Transverse colon (tissue), 4 donors: ENCODE results near the gene GRM4. TPM values are rescaled to one million over a fixed set of nuclear protein-coding genes. Genes with fewer than 3 reads are reported as not detected.
A peak's percentile ranks its signal among the peaks of the same experiment; 100 is the strongest.

Experiments
- DNase-seq: peaks from one replicate; pipeline ENCODE4 v3.0.0-alpha.2; 2019
- H3K27ac ChIP-seq, 4 donors: fragments of 200-600 bp; sonication (generic); 2 replicates each; pipeline ENCODE4 v1.5.1; 2016 to 2018; ENCODE audit warnings: inconsistent platforms in 4 of 4
- H3K27me3 ChIP-seq: fragments of 200-600 bp; sonication (generic); 2 replicates; pipeline ENCODE4 v1.5.1; 2017; ENCODE audit warnings: inconsistent platforms
- H3K36me3 ChIP-seq, 4 donors: fragments of 200-600 bp; sonication (generic); 2 replicates each; pipeline ENCODE4 v1.5.1; 2017 to 2019; ENCODE audit warnings: inconsistent platforms in 4 of 4
- H3K4me1 ChIP-seq, 4 donors: fragments of 200-600 bp; sonication (generic); 2 replicates each; pipeline ENCODE4 v1.5.1; 2017 to 2020; ENCODE audit warnings: inconsistent platforms in 4 of 4
- H3K4me3 ChIP-seq, 4 donors: fragments of 200-600 bp; sonication (generic); 1 replicate in 1 of 4; 2 replicates in 3 of 4; pipeline versions ENCODE4 v1.5.1 to v1.6.1; 2017 to 2019; ENCODE audit warnings: inconsistent platforms in 4 of 4
- H3K9me3 ChIP-seq, 2 donors: fragments of 200-600 bp; sonication (generic); 2 replicates each; pipeline ENCODE4 v1.5.1; 2017 to 2019; ENCODE audit warnings: inconsistent platforms in 2 of 2
- EP300 ChIP-seq: sonication (generic); formaldehyde crosslinking; IDR thresholded peaks from one replicate; pipeline ENCODE4 v1.6.1; 2017; ENCODE audit warnings: antibody characterized with exemption, low read depth
- POLR2A ChIP-seq: fragments of 450-650 bp; IDR thresholded peaks from one replicate; pipeline ENCODE4 v1.6.1; 2016; ENCODE audit warnings: antibody characterized with exemption, mild to moderate bottlenecking, moderate library complexity
- POLR2AphosphoS5 ChIP-seq, 3 donors: sonication (generic); formaldehyde crosslinking; IDR thresholded peaks; one replicate each; pipeline ENCODE4 v1.6.1; 2016; ENCODE audit warnings: antibody characterized with exemption in 3 of 3
- WGBS, 2 donors: methylation state at CpG; one replicate each; pipeline ENCODE4 v1.1.5; 2018; ENCODE audit warnings: low coverage in 1 of 2; 5-methylcytosine and 5-hydroxymethylcytosine counted together
- in situ Hi-C, 4 donors: fragments of 200-750 bp; cut with MboI; loops; one replicate each; pipeline versions ENCODE4 v1.15.0 to v1.15.1; 2017; ENCODE audit warnings: low sequenced_read_pairs in 3 of 4, low pct_ligation_motif_present in 1 of 4, low pct_unique_long_range_greater_than_20kb in 1 of 4
- intact Hi-C: fragments of 100-400 bp; cut with DNase I; formaldehyde crosslinking; loops from one replicate; pipeline ENCODE4 v1.15.1; 2023; ENCODE audit warnings: low total_unique reads
- total RNA-seq, 4 donors: library from RNA; depleted of rRNA; stranded (reverse); fragments of >200 nt; gene quantifications; one replicate each; pipeline ENCODE4 v1.1.0, GENCODE V29; 2016
- TF ChIP-seq, protein P1 (sequence below), 5 experiments: fragments of 200-600 bp in 3 of 5; fragments of 450-650 bp in 2 of 5; sonication (generic) in 3 of 5; IDR thresholded peaks; 1 replicate in 2 of 5; 2 replicates in 3 of 5; pipeline ENCODE4 v1.5.1; 2016 to 2017; ENCODE audit warnings: antibody characterized with exemption in 5 of 5, inconsistent platforms in 3 of 5, mild to moderate bottlenecking in 2 of 5, moderate library complexity in 1 of 5

The GRM4 gene
- total RNA-seq, 4 donors from 2014 or later, result not detected

GRCh38 chr6:33985947-33986346, 159.9 kb downstream of the GRM4 start:
- H3K36me3 ChIP-seq, result no peaks in the 10 kb centered on the region
- H3K4me1 ChIP-seq, result peaks cover 0 to 27% (median 23%) of the 10 kb centered on the region in 4 donors
- intact Hi-C loops, result no loop called here
- H3K27me3 ChIP-seq, result no peaks in the 10 kb centered on the region
- DNase-seq, result no peak
- TF ChIP-seq POLR2AphosphoS5 (IDR thresholded peaks at IDR 0.05) (no peak), POLR2A (no peak), EP300 (no peak)
- TF ChIP-seq, protein P1, sequence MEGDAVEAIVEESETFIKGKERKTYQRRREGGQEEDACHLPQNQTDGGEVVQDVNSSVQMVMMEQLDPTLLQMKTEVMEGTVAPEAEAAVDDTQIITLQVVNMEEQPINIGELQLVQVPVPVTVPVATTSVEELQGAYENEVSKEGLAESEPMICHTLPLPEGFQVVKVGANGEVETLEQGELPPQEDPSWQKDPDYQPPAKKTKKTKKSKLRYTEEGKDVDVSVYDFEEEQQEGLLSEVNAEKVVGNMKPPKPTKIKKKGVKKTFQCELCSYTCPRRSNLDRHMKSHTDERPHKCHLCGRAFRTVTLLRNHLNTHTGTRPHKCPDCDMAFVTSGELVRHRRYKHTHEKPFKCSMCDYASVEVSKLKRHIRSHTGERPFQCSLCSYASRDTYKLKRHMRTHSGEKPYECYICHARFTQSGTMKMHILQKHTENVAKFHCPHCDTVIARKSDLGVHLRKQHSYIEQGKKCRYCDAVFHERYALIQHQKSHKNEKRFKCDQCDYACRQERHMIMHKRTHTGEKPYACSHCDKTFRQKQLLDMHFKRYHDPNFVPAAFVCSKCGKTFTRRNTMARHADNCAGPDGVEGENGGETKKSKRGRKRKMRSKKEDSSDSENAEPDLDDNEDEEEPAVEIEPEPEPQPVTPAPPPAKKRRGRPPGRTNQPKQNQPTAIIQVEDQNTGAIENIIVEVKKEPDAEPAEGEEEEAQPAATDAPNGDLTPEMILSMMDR (IDR thresholded peaks at IDR 0.05), result no peak
- in situ Hi-C loops, result no loop called here
- WGBS, 2 donors, result 63% methylated on average over 1 of the region's 1 CpG; no CpG with 5 or more reads in 1 of the 2 donors
- H3K27ac ChIP-seq, result no peak overlapping the region
- no peak overlapping the region for H3K4me3 ChIP-seq
- no peaks in the 10 kb centered on the region for H3K9me3 ChIP-seq

- peaks cover 0 to 30% (median 26%) of the 10 kb centered on the region in 4 donors for H3K4me1 ChIP-seq
- intact Hi-C loops, result no loop called here
- H3K27ac ChIP-seq, result no peak overlapping the region
- 60 to 77% methylated on average over 1 to 14 of the region's 14 CpGs for WGBS, 2 donors
- no peak overlapping the region for H3K4me3 ChIP-seq
- no peak for DNase-seq
- no peaks in the 10 kb centered on the region for H3K36me3 ChIP-seq
- in situ Hi-C loops, result no loop called here
- H3K9me3 ChIP-seq, result no peaks in the 10 kb centered on the region
- TF ChIP-seq POLR2AphosphoS5 (IDR thresholded peaks at IDR 0.05) (no peak), POLR2A (no peak), EP300 (no peak)
- TF ChIP-seq, protein P1 (IDR thresholded peaks at IDR 0.05), result no peak
- no peaks in the 10 kb centered on the region for H3K27me3 ChIP-seq
Observed at GRCh38 chr6:33985313-33985751, 160.6 kb downstream of the GRM4 start.

DNA sequence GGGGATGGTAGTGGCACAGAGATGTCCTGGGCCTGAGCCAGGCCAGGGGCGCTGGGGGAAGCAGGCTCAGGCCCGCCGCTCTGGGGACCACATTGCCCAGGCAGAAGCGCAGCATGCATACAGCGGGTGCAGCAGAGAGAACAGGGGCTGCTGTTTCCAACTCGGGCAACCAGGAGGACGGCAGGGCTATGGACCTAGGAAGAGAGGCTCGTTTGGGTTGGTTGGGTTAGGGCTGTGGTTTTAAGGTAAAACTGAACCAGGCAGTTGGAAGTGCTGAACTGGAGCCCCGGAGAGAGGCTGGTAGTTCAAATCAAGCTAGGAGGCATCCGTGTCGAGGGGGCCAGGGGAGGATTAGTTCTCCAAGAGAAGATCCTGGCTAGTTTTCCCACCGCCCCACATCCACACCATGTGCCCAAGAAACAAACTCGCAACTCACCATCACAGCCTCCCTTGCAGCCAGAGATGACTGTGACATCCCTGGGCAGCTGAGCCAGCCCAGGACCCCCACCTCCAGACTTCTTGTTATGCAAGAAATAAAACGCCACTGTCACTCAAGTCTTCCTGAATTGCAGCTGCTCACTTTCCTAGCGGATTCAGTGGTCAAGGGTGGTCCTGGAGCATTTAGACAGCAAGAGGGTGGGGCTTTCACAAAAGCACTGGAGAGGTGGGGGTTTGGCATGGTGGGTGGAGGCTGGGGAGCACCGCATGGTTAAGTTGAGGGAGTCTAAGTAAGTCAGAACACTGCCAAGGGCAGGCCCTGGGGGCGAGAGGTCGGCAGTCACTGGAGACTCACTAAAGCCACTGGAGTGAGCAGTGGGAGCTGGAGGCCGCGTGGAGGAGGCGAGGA, 161.2 kb downstream of the GRM4 start:
- no peak for DNase-seq
- Histone ChIP-seq H3K9me3 (no peaks in the 10 kb centered on the region), H3K27ac (no peak overlapping the region), H3K4me3 (no peak overlapping the region), H3K36me3 (no peaks in the 10 kb centered on the region), H3K4me1 (peaks cover 0 to 30% (median 26%) of the 10 kb centered on the region in 4 donors), H3K27me3 (no peaks in the 10 kb centered on the region)
- in situ Hi-C loops, result no loop called here
- no peak for TF ChIP-seq POLR2AphosphoS5 (IDR thresholded peaks at IDR 0.05)
- TF ChIP-seq EP300, result no peak
- TF ChIP-seq POLR2A, result no peak
- TF ChIP-seq, protein P1 (IDR thresholded peaks at IDR 0.05), result no peak
- intact Hi-C loops, result no loop called here
- 79 to 90% methylated on average over 5 to 21 of the region's 21 CpGs for WGBS, 2 donors

DNA sequence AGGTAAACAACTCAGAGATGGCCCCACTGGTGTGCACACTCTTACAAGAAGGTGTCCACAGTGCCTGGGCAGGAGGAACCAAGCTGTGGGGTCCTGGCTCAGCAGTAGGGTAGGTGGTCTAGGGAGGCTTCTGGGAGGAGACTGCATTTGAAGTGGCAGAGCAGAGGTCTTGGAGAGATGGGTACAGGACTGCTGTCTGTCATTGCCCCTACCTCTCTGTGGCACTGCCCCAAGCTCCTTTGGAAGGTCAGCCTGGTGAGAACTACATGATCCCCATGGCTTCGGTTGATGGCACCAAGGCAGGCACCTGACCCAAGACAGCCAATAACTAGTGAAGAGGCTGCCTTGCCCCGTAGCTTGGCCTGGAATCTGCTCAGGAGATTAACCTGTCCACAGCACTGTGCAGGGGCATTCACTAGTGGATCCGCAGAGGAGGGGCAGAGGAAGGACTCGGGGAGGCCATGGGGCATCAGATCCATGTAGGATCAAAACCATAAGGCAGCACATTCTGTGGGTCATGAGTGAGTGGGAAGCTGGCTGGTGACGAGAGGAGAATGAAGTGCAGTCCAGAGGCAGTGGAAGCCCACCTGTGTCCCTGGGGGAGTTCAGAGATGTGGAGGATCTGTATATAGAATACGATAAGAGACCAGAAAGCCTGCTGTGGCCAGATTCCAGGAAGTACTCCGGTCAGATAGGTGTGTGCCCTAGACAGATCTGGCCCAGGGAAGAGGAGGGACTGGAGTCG, 162.0 kb downstream of the GRM4 start:
- H3K27ac ChIP-seq, result peak overlapping the region; percentile 45 to 66 (median 57)
- peaks cover 0 to 30% (median 25%) of the 10 kb centered on the region in 4 donors for H3K4me1 ChIP-seq
- no peaks in the 10 kb centered on the region for H3K27me3 ChIP-seq
- TF ChIP-seq, protein P1 (IDR thresholded peaks at IDR 0.05), result no peak
- TF ChIP-seq EP300 (no peak), POLR2A (no peak), POLR2AphosphoS5 (IDR thresholded peaks at IDR 0.05) (no peak)
- WGBS, 2 donors, result 75 to 100% methylated on average over 3 to 8 of the region's 8 CpGs
- no peaks in the 10 kb centered on the region for H3K36me3 ChIP-seq
- no peak overlapping the region for H3K4me3 ChIP-seq
- intact Hi-C loops, result no loop called here
- DNase-seq, result no peak
- H3K9me3 ChIP-seq, result no peaks in the 10 kb centered on the region
- in situ Hi-C loops, result no loop called here
